ENCODE measurements around the gene EFCAB8.

DNA sequence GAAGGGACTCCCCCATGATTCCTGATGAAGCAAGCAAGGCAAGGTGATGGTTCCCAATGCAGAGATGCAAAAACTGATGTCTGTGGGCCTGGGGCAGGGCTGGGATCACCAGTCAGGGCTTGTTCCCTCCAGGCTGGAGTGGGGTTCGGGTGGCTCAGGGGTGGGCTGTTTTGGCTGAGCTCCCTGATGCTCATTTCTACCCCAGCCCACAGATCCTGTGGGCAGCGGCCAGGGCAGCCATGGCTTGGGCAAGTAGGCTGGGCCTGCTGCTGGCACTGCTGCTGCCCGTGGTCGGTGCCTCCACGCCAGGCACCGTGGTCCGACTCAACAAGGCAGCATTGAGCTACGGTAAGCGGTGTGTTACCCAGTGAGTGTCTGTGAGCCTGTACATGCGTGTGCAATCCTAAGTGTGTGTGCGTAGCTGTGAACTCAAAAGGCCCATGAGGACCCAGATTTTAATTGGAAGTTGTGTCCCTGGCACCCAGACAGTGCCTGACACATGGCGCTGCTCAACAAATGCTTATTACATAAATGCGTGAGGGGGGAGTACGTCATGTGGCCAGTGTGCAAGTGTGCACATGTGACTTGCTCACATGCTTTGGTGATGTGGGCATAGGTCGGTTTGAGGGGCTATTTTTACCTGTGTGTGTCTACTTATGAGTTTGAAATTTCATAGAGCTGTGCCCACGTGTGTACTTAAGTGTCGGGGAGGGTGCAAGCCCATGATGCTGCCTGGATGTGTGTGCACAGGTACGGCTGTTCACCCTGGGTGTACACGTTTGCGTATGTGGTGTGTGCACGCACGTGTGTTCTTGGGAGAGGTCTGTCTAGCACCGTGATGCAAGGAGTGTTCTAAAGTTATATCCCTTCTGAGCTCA is 149.9 kb downstream of the EFCAB8 start:
- TF ChIP-seq, protein P1, sequence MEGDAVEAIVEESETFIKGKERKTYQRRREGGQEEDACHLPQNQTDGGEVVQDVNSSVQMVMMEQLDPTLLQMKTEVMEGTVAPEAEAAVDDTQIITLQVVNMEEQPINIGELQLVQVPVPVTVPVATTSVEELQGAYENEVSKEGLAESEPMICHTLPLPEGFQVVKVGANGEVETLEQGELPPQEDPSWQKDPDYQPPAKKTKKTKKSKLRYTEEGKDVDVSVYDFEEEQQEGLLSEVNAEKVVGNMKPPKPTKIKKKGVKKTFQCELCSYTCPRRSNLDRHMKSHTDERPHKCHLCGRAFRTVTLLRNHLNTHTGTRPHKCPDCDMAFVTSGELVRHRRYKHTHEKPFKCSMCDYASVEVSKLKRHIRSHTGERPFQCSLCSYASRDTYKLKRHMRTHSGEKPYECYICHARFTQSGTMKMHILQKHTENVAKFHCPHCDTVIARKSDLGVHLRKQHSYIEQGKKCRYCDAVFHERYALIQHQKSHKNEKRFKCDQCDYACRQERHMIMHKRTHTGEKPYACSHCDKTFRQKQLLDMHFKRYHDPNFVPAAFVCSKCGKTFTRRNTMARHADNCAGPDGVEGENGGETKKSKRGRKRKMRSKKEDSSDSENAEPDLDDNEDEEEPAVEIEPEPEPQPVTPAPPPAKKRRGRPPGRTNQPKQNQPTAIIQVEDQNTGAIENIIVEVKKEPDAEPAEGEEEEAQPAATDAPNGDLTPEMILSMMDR (conservative IDR thresholded peaks at IDR 0.05; ENCODE audit: low read length) = no peak
- TF ChIP-seq EZH2phosphoT487 (IDR thresholded peaks at IDR 0.05; ENCODE audit: borderline replicate concordance, low read depth, low read length) = no peak

Data from OCI-LY7 (cell line).